ENCODE results near the gene AQP2. TPM values are rescaled to one million over a fixed set of nuclear protein-coding genes. Genes with fewer than 3 reads are reported as not detected.
"Not testable (repeated sequence)": the region's sequence is repeated elsewhere in the genome, so short reads cannot be mapped to it uniquely, and the experiment has no call there.

AQP2 gene
- total RNA-seq, 4 donors from 2014 or later, result 0.12 TPM; not detected in 3

DNA sequence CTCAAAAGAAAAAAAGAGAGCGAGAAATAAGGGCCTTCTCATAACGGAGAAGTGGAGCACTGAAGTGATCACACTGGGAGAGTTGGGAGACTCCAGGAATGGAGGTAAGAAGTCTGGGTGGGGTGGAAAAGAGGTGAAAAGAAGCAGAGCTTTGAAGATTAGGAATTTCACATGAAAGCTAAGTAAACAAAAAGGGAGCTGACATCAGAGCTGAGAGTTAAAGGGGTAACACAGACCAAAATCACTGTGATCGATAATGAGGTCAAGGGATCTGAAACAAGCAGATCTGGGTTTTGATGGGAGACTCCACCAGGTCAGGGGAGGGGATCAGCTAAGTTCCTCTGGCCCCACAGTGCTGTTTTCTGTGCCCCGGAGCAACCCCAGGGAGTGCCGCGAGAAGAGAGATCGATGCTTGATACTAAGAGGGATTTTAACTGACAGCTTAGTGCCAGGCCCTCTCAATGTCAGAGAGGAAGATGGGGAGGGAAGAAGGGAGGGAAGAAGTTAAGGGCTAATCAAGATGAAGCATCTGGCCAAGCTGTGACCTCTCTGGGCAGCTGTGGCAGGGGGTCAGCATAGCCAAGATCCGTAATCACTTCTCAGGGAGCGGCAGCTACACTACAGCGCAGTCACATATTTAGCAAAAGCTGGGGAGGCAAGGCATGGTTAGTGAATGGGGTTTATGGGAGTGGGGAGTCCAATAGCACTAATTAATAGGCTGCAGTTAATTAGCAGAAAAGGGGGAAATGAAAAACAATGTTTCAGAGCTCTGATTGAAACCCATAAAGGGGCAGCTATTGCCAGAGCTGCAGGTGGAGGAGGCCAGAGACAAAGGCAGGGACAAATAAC, 30.2 kb downstream of the AQP2 start:
- no peak overlapping the region for H3K27ac ChIP-seq
- H3K4me3 ChIP-seq, result no peak overlapping the region
- H3K9me3 ChIP-seq, result no peaks in the 10 kb centered on the region
- H3K36me3 ChIP-seq, result no peaks in the 10 kb centered on the region
- TF ChIP-seq POLR2A (IDR thresholded peaks at IDR 0.05) (no peak), POLR2AphosphoS5 (IDR thresholded peaks at IDR 0.05) (no peak)
- peaks cover 0 to 18% (median 7%) of the 10 kb centered on the region in 3 donors for H3K4me1 ChIP-seq
- ATAC-seq, result no peak
- WGBS, 2 donors (ENCODE audit: low coverage in 1 of 2), result 86 to 88% methylated on average over 7 to 10 of the region's 10 CpGs
- no peaks in the 10 kb centered on the region for H3K27me3 ChIP-seq

DNA sequence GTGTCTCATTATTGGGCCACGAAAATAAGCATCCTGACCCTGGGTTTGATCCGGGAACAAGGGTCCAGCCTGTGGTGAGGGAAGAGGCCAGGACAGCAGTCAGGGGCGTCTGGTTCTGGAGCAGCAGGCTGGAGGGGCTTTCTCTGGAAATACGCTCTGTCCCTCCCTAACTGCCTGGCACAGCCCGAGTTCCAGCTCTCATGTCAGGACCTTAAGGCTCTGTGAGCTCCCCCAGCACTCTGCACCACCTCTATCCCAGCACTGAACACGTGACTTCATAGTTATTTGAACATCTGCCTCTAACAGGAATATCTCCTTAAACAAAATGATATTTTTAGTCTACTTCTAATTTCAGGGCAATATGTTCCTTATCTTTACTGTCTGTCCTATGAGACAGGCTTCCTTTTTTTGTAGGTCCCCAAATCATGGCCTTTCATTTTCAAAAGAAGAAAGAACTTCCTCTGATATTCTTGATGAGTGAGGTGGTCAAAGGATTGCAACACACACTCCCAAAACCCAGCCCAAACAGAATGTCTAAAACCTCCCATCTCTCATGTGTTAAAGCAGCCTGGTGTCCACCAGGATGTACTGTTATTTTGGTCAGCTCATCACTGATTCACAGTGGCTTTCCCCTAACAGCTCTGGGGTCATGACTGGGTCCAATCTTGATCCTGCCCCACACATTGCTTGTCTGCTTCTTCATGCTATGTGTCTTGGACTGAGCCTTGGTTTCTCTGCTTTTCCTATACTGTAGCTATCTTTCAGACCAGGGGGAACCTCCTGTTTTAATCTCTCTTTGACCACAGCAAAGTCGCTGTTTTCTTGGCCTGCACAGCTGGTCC, 31.9 kb downstream of the AQP2 start:
- TF ChIP-seq EP300 (IDR thresholded peaks at IDR 0.05) (no peak), POLR2A (IDR thresholded peaks at IDR 0.05) (no peak), POLR2AphosphoS5 (IDR thresholded peaks at IDR 0.05) (no peak)
- TF ChIP-seq, protein P1, sequence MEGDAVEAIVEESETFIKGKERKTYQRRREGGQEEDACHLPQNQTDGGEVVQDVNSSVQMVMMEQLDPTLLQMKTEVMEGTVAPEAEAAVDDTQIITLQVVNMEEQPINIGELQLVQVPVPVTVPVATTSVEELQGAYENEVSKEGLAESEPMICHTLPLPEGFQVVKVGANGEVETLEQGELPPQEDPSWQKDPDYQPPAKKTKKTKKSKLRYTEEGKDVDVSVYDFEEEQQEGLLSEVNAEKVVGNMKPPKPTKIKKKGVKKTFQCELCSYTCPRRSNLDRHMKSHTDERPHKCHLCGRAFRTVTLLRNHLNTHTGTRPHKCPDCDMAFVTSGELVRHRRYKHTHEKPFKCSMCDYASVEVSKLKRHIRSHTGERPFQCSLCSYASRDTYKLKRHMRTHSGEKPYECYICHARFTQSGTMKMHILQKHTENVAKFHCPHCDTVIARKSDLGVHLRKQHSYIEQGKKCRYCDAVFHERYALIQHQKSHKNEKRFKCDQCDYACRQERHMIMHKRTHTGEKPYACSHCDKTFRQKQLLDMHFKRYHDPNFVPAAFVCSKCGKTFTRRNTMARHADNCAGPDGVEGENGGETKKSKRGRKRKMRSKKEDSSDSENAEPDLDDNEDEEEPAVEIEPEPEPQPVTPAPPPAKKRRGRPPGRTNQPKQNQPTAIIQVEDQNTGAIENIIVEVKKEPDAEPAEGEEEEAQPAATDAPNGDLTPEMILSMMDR (IDR thresholded peaks at IDR 0.05), result no peak
- H3K27ac ChIP-seq, result no peak overlapping the region
- H3K4me1 ChIP-seq, result peaks cover 0 to 18% (median 7%) of the 10 kb centered on the region in 3 donors
- no peaks in the 10 kb centered on the region for H3K36me3 ChIP-seq
- ATAC-seq, result no peak
- no peaks in the 10 kb centered on the region for H3K9me3 ChIP-seq
- 64 to 90% methylated on average over 4 to 5 of the region's 7 CpGs for WGBS, 2 donors (ENCODE audit: low coverage in 1 of 2)
- H3K27me3 ChIP-seq, result no peaks in the 10 kb centered on the region
- no peak overlapping the region for H3K4me3 ChIP-seq

DNA sequence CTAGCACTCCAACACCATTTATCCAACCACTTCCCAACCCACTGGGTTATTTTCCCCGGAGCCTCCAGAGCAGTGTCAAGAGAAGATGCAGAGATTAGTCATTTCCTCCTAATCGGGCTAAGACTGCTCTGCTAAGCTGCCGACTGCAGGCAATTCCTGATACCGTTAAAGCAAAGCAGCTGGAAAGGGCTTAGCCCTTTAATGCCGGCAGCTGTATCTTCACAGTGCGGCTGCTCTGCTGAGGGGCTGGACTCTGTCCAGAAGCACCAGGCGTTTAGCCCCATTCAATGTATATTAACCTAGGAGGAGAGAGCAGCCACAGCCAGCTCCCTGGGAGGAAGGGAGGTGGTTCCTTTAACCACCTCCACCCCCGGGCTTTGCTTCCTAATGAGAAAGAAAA, 33.4 kb downstream of the AQP2 start:
- WGBS, 2 donors (ENCODE audit: low coverage in 1 of 2), result 0 to 3% methylated on average over 1 to 5 of the region's 8 CpGs
- Histone ChIP-seq H3K4me3 (no peak overlapping the region), H3K27ac (peak overlapping the region in 1 of 4 donors; percentile 29), H3K9me3 (no peaks in the 10 kb centered on the region), H3K4me1 (peaks cover 0 to 29% (median 7%) of the 10 kb centered on the region in 3 donors), H3K36me3 (no peaks in the 10 kb centered on the region), H3K27me3 (no peaks in the 10 kb centered on the region)
- peak; percentile 63 for ATAC-seq
- TF ChIP-seq POLR2A (IDR thresholded peaks at IDR 0.05) (no peak), POLR2AphosphoS5 (IDR thresholded peaks at IDR 0.05) (no peak)
- TF ChIP-seq, protein P1 (IDR thresholded peaks at IDR 0.05), result no peak

DNA sequence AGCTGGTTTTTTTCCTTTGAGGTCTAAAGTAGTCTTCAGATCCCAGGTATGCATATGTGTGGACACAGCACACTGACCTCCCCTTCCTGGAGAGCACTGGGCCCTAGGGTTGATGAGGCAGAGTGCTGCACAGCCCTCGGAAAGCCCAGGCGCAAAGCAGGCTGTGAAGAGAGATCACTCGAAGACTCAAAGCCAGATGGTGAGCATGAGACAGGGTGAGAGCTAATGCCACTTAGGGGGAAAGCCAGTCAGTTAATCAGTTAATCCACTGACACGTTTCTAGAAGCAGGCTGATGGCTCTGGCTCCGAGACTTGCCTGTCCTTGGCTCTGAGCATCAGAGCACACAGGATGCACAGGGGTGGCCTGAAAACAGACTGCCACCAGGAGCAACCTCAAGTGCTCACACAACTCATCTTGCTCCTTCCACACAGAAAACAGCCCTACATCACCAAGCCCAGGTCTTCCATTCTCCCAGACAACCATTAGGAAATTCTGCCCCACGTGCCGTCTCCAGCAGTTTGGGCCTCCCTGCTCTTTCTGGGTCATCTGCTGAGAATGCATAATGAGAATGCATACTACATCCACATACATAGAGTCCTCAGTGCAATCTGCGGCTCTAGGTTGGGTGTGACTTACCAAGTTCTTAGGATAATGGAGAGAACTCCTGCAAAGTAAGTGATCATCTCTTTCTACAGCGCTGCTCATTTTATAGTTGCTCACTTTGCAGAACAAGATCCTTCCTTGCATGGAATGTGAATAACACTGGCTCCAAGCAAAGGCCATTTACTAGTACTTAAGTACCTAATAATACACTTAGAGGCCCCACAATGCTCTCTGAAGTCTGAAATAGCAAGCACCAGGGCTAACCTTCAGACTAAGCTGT, 34.2 kb downstream of the AQP2 start:
- H3K9me3 ChIP-seq, result no peaks in the 10 kb centered on the region
- H3K27ac ChIP-seq, result no peak overlapping the region
- TF ChIP-seq, protein P1 (IDR thresholded peaks at IDR 0.05), result no peak
- TF ChIP-seq POLR2A (IDR thresholded peaks at IDR 0.05), result no peak
- no peak for TF ChIP-seq POLR2AphosphoS5 (IDR thresholded peaks at IDR 0.05)
- no peak for TF ChIP-seq EP300 (IDR thresholded peaks at IDR 0.05)
- no peak overlapping the region for H3K4me3 ChIP-seq
- peaks cover 0 to 29% (median 7%) of the 10 kb centered on the region in 3 donors for H3K4me1 ChIP-seq
- H3K27me3 ChIP-seq, result no peaks in the 10 kb centered on the region
- ATAC-seq, result no peak
- WGBS, 2 donors (ENCODE audit: low coverage in 1 of 2), result 80 to 92% methylated on average over 1 to 6 of the region's 9 CpGs
- no peaks in the 10 kb centered on the region for H3K36me3 ChIP-seq

DNA sequence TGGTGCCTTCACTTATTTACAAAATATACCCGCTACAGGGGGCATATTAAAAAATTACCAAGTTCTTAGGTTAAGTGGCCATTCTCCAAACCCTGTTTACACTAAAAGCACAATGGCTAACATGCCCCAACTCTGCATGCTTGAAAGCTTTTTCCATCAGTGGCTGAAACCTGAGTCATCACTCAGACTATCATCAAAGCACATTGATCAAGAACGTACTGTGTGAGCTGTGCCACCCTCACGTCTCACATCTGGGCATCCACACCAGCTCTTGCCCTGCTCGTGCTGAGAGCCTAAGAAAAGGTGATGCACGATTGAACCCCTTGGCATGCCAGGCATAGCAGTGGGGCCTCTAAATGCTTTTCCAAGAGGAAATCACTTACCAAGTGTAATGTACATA, 35.4 kb downstream of the AQP2 start:
- no peak overlapping the region for H3K27ac ChIP-seq
- 88 to 100% methylated on average over 2 to 3 of the region's 5 CpGs for WGBS, 2 donors (ENCODE audit: low coverage in 1 of 2)

DNA sequence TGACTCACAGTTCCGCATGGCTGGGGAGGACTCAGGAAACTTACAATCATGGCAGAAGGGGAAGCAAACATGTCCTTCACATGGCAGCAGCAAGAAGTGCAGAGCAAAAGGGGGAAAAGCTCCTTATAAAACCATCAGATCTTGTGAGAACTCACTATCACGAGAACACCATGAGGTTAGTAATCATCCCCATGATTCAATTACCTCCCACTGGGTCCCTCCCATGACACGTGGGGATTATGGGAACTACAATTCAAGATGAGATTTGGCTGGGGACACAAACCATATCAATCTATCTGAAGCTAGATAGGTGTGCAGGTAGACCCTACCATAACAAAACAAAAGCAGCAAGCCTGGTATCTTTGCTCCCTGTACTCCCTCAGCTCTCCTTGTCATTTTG, 35.9 kb downstream of the AQP2 start:
- WGBS, 2 donors (ENCODE audit: low coverage in 1 of 2), result 87 to 100% methylated on average over 2 to 3 of the region's 3 CpGs

More for the DNA sequence above, 35.4 kb downstream of the AQP2 start:
- no peak for TF ChIP-seq POLR2A (IDR thresholded peaks at IDR 0.05)
- TF ChIP-seq, protein P1 (IDR thresholded peaks at IDR 0.05), result no peak
- TF ChIP-seq EP300 (IDR thresholded peaks at IDR 0.05), result no peak
- TF ChIP-seq POLR2AphosphoS5 (IDR thresholded peaks at IDR 0.05), result no peak
- H3K9me3 ChIP-seq, result no peaks in the 10 kb centered on the region
- H3K4me3 ChIP-seq, result no peak overlapping the region
- ATAC-seq, result no peak
- H3K27me3 ChIP-seq, result no peaks in the 10 kb centered on the region
- peaks cover 0 to 29% (median 7%) of the 10 kb centered on the region in 3 donors for H3K4me1 ChIP-seq
- H3K36me3 ChIP-seq, result peaks cover 0 to 8% of the 10 kb centered on the region in 2 donors

More for the DNA sequence above, 35.9 kb downstream of the AQP2 start:
- H3K9me3 ChIP-seq, ATAC-seq, H3K36me3 ChIP-seq, H3K27me3 ChIP-seq, H3K27ac ChIP-seq, H3K4me3 ChIP-seq: not testable (repeated sequence)
- peaks cover 0 to 29% (median 7%) of the 10 kb centered on the region in 3 donors for H3K4me1 ChIP-seq

Data from gastroesophageal sphincter (tissue), 4 donors.